ENCODE results near the gene PSMB3. TPM values are rescaled to one million over a fixed set of nuclear protein-coding genes. Genes with fewer than 3 reads are reported as not detected.
"Not testable (repeated sequence)": the region's sequence is repeated elsewhere in the genome, so short reads cannot be mapped to it uniquely, and the experiment has no call there.

PSMB3 gene
- total and polyA plus RNA-seq, 9 of the 15 experiments (the other 6 are each of a cell fraction or from before 2014, with no cell fraction given) = 460 to 2,775 (median 574) TPM

DNA sequence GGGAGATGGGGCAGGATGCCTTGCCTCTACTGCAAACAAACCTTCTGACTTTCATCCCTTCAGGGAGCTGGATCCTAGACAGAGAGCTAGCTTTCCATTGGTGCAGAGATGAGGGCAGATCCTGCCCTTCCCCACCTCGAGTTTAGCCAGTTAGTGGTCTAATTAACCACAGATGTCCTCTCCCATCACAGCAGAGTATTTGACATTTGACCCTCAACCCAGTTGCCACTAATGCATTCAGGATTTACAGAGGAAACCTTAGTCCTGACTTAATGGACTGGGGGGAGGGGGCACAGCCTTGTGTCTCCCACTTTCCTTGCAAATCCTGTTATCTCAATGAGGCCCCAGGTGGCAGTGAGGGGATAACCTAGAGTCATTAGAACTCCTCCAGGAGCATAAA, 36.6 kb downstream of the PSMB3 start:
- no TSS peak for BruUV-seq (replicated peaks)
- Histone ChIP-seq H3K4me3 (no peak overlapping the region), H3K27me3 (ENCODE audit: control insufficient read depth in 2 of 2, insufficient read depth in 2 of 2, low read length in 2 of 2) (no peaks in the 10 kb centered on the region), H3K36me3 (ENCODE audit: control insufficient read depth, insufficient read depth, low read length) (peaks cover 33% of the 10 kb centered on the region), H3K9me1 (ENCODE audit: control insufficient read depth, insufficient read depth, low read length) (no peaks in the 10 kb centered on the region), H3K27ac (ENCODE audit: extremely low read depth, low read depth, low read length) (no peak overlapping the region), H3K79me2 (ENCODE audit: control insufficient read depth, insufficient read depth, low read length) (peaks cover 11% of the 10 kb centered on the region; the same call in 2 of the 3 replicates), H4K20me1 (replicated peaks; ENCODE audit: control insufficient read depth, insufficient read depth, low read length) (no peaks in the 10 kb centered on the region), H3K4me2 (ENCODE audit: insufficient read depth, low read length) (no peak overlapping the region), H3K9ac (ENCODE audit: insufficient read depth in 1 of 2, low read depth in 2 of 2, low read length in 2 of 2) (no peak overlapping the region), H3K4me1 (replicated peaks in 1 of 2; ENCODE audit: control insufficient read depth in 2 of 2, insufficient read depth in 2 of 2, low read length in 2 of 2) (no peaks in the 10 kb centered on the region), H2AFZ (ENCODE audit: low read depth, low read length) (no peak overlapping the region), H3K9me3 (replicated peaks; ENCODE audit: control insufficient read depth, insufficient read depth, low read depth, low read length) (no peaks in the 10 kb centered on the region)
- FAIRE-seq (no peak), DNase-seq (ENCODE audit: extremely low read depth in 1 of 4, low spot score in 3 of 4) (peak in 1 of 4 experiments; percentile 12), ATAC-seq (no peak; the same call in 2 of the 3 replicates)
- CTCF ChIA-PET (ENCODE audit: low intra/inter-chr PET ratio) = no interaction called here
- TF ChIP-seq ZNF212 (CRISPR knock-in tag; IDR thresholded peaks at IDR 0.05) (no peak), ZNF695 (CRISPR knock-in tag; IDR thresholded peaks at IDR 0.05) (no peak), ZNF354B (CRISPR knock-in tag; IDR thresholded peaks at IDR 0.05) (no peak), HNRNPL (IDR thresholded peaks at IDR 0.05; ENCODE audit: low read depth, low read length) (no peak), THRAP3 (IDR thresholded peaks at IDR 0.05; ENCODE audit: borderline replicate concordance) (no peak), ZC3H11A (IDR thresholded peaks at IDR 0.05; ENCODE audit: low read depth, low read length) (no peak), ZNF23 (CRISPR knock-in tag; IDR thresholded peaks at IDR 0.05) (no peak), HEY1 (CRISPR knock-in tag; IDR thresholded peaks at IDR 0.05; ENCODE audit: borderline replicate concordance) (no peak), ZNF224 (CRISPR knock-in tag; IDR thresholded peaks at IDR 0.05) (no peak), PRPF4 (IDR thresholded peaks at IDR 0.05; ENCODE audit: insufficient read depth, low read depth, low read length, poor library complexity, severe bottlenecking) (no peak), PCBP1 (IDR thresholded peaks at IDR 0.05; ENCODE audit: low read depth, low read length, poor library complexity, severe bottlenecking) (no peak), LCOR (CRISPR knock-in tag; IDR thresholded peaks at IDR 0.05) (no peak)
- POLR2A ChIA-PET = interaction anchor here (2.9 kb wide), 1 partner anchor 9 kb away, joined by 19 read pairs; no protein-coding TSS in a partner anchor
- 0% methylated on average over 1 of the region's 1 CpG for WGBS (ENCODE audit: insufficient coverage, low coverage, missing lambda C conversion rate)
- intact Hi-C loops (cut with micrococcal nuclease) = no loop called here
- in situ Hi-C loops (cut with MboI) = no loop called here

GRCh38 chr17:38790148-38790707, 37.7 kb downstream of the PSMB3 start:
- CTCF ChIA-PET (ENCODE audit: low intra/inter-chr PET ratio); intact Hi-C loops (cut with micrococcal nuclease); H3K27ac ChIP-seq (ENCODE audit: extremely low read depth, low read depth, low read length); DNase-seq (ENCODE audit: extremely low read depth in 1 of 4, low spot score in 3 of 4); H3K27me3 ChIP-seq (ENCODE audit: control insufficient read depth in 2 of 2, insufficient read depth in 2 of 2, low read length in 2 of 2); H3K4me2 ChIP-seq (ENCODE audit: insufficient read depth, low read length); FAIRE-seq; ATAC-seq; H3K9me1 ChIP-seq (ENCODE audit: control insufficient read depth, insufficient read depth, low read length); H3K4me1 ChIP-seq (replicated peaks in 1 of 2; ENCODE audit: control insufficient read depth in 2 of 2, insufficient read depth in 2 of 2, low read length in 2 of 2); H3K9me3 ChIP-seq (replicated peaks; ENCODE audit: control insufficient read depth, insufficient read depth, low read depth, low read length); H2AFZ ChIP-seq (ENCODE audit: low read depth, low read length); in situ Hi-C loops (cut with MboI); H3K9ac ChIP-seq (ENCODE audit: insufficient read depth in 1 of 2, low read depth in 2 of 2, low read length in 2 of 2); BruUV-seq (replicated peaks); H4K20me1 ChIP-seq (replicated peaks; ENCODE audit: control insufficient read depth, insufficient read depth, low read length); H3K4me3 ChIP-seq: not testable (repeated sequence)
- Histone ChIP-seq H3K79me2 (ENCODE audit: control insufficient read depth, insufficient read depth, low read length) (peaks cover 12% of the 10 kb centered on the region; the same call in 2 of the 3 replicates), H3K36me3 (ENCODE audit: control insufficient read depth, insufficient read depth, low read length) (peaks cover 24% of the 10 kb centered on the region; the same call in 2 of the 3 replicates)
- WGBS (ENCODE audit: insufficient coverage, low coverage, missing lambda C conversion rate) = 87% methylated on average over 13 of the region's 13 CpGs
- POLR2A ChIA-PET = interaction anchor here (0.7 kb wide), 1 partner anchor 31 kb away, joined by 3 read pairs; no protein-coding TSS in a partner anchor

Measured in K562 (cell line).